H1 (cell line): ENCODE results near the gene SYN1. TPM values are rescaled to one million over a fixed set of nuclear protein-coding genes. Genes with fewer than 3 reads are reported as not detected.

Experiments
- CTCF ChIA-PET: fragments of 300-600 bp; sonication (Branson Sonifier 250); formaldehyde crosslinking; loops from one replicate; lab custom pipeline; 2021; ENCODE audit not compliant: partially characterized antibody; lab: Charles Lee
- POLR2A ChIA-PET: fragments of 300-600 bp; sonication (Branson Sonifier 250); formaldehyde crosslinking; loops from one replicate; lab custom pipeline; 2021; ENCODE audit warnings: inconsistent platforms; ENCODE audit not compliant: partially characterized antibody; lab: Charles Lee
- DNase-seq, 2 experiments: peaks; one replicate each; pipeline versions ENCODE4 v3.0.0 to v3.0.0-alpha.2; 2010 to 2022; ENCODE audit warnings: low spot score in 2 of 2, low read depth in 1 of 2, mixed read lengths in 1 of 2
- FAIRE-seq: peaks from 2 replicates; lab custom pipeline; 2011; peaks lifted over from hg19 to GRCh38; lab: Jason Lieb, UNC
- H2AFZ ChIP-seq: 2 replicates; pipeline ENCODE4 v1.8.1; 2012; ENCODE audit warnings: low read length, inconsistent platforms
- H2AK5ac ChIP-seq: 2 replicates; pipeline ENCODE4 v1.6.1; 2013; ENCODE audit warnings: low read depth, low read length
- H2BK120ac ChIP-seq: replicated peaks from 2 replicates; pipeline ENCODE3; 2013; ENCODE audit warnings: low read depth, low read length, inconsistent platforms
- H2BK12ac ChIP-seq: 2 replicates; pipeline ENCODE4 v1.6.1; 2013; ENCODE audit warnings: low read depth, low read length
- H2BK15ac ChIP-seq: 2 replicates; pipeline ENCODE4 v1.6.1; 2013; ENCODE audit warnings: low read length
- H2BK20ac ChIP-seq: 2 replicates; pipeline ENCODE4 v1.6.1; 2013; ENCODE audit warnings: low read length
- H2BK5ac ChIP-seq: 2 replicates; pipeline ENCODE4 v1.6.1; 2013; ENCODE audit warnings: low read depth, low read length
- H3K14ac ChIP-seq: 2 replicates; pipeline ENCODE4 v1.6.1; 2013; ENCODE audit warnings: inconsistent platforms; ENCODE audit not compliant: insufficient read length
- H3K18ac ChIP-seq: 2 replicates; pipeline ENCODE4 v1.6.1; 2013; ENCODE audit warnings: low read length; ENCODE audit errors: extremely low read depth
- H3K23ac ChIP-seq: 2 replicates; pipeline ENCODE4 v1.6.1; 2013; ENCODE audit warnings: inconsistent platforms; ENCODE audit not compliant: insufficient read length
- H3K23me2 ChIP-seq: 2 replicates; pipeline ENCODE4 v1.6.1; 2013; ENCODE audit warnings: low read depth, low read length
- H3K27ac ChIP-seq: 2 replicates; pipeline ENCODE4 v1.6.1; 2011; ENCODE audit warnings: low read depth, low read length, inconsistent platforms
- H3K27me3 ChIP-seq, 4 experiments: replicated peaks in 1 of 4; 1 replicate in 1 of 4; 2 replicates in 3 of 4; pipeline versions ENCODE4 v1.6.1 to v1.8.1; 2011 to 2013; ENCODE audit warnings: low read length in 3 of 4, mild to moderate bottlenecking in 3 of 4, inconsistent platforms in 2 of 4, mixed read lengths in 2 of 4, moderate library complexity in 1 of 4; ENCODE audit not compliant: control insufficient read depth in 3 of 4, insufficient read depth in 3 of 4; ENCODE audit errors: extremely low read depth in 1 of 4
- H3K36me3 ChIP-seq, 4 experiments: 2 replicates each; pipeline versions ENCODE4 v1.6.1 to v1.8.1; 2011 to 2013; ENCODE audit warnings: mild to moderate bottlenecking in 4 of 4, low read length in 3 of 4, moderate library complexity in 2 of 4, control low read depth in 1 of 4, inconsistent platforms in 1 of 4; ENCODE audit not compliant: insufficient read depth in 4 of 4, control insufficient read depth in 2 of 4
- H3K4ac ChIP-seq: replicated peaks from 2 replicates; pipeline ENCODE3; 2013; ENCODE audit warnings: low read length, low read depth, mixed read lengths, inconsistent platforms; ENCODE audit not compliant: insufficient read length
- H3K4me1 ChIP-seq, 4 experiments: replicated peaks in 1 of 4; 1 replicate in 1 of 4; 2 replicates in 3 of 4; pipeline versions ENCODE4 v1.6.1 to v1.8.1; 2011 to 2013; ENCODE audit warnings: low read length in 3 of 4, inconsistent platforms in 2 of 4, mixed read lengths in 1 of 4; ENCODE audit not compliant: insufficient read depth in 4 of 4, control insufficient read depth in 3 of 4
- H3K4me2 ChIP-seq, 2 experiments: 2 replicates each; pipeline versions ENCODE4 v1.6.1 to v1.8.1; 2011 to 2013; ENCODE audit warnings: low read depth in 2 of 2, low read length in 2 of 2, control low read depth in 1 of 2, inconsistent platforms in 1 of 2, mild to moderate bottlenecking in 1 of 2; ENCODE audit not compliant: insufficient read depth in 1 of 2
- H3K4me3 ChIP-seq, 4 experiments: fragments of 200-600, 300-600 bp in 1 of 4; sonication (generic), shearing (Covaris generic), sonication (Bioruptor Twin) in 1 of 4; 2 replicates each; pipeline versions ENCODE4 v1.5.1 to v1.8.1; 2011 to 2016; ENCODE audit warnings: low read length in 4 of 4, low read depth in 3 of 4, control low read depth in 2 of 4, inconsistent platforms in 2 of 4, mild to moderate bottlenecking in 2 of 4, mixed read lengths in 1 of 4, moderate library complexity in 1 of 4; ENCODE audit not compliant: insufficient read depth in 2 of 4; ENCODE audit errors: extremely low read depth in 1 of 4
- H3K56ac ChIP-seq: replicated peaks from 2 replicates; pipeline ENCODE3; 2013; ENCODE audit warnings: low read depth, mild to moderate bottlenecking, mixed read lengths, low read length, inconsistent platforms; ENCODE audit not compliant: insufficient read length
- H3K79me1 ChIP-seq: 2 replicates; pipeline ENCODE4 v1.6.1; 2013; ENCODE audit warnings: low read depth, low read length, control low read depth
- H3K79me2 ChIP-seq, 2 experiments: 2 replicates each; pipeline versions ENCODE4 v1.6.1 to v1.8.1; 2012 to 2013; ENCODE audit warnings: low read length in 2 of 2, mild to moderate bottlenecking in 2 of 2, inconsistent platforms in 1 of 2; ENCODE audit not compliant: insufficient read depth in 2 of 2, control insufficient read depth in 1 of 2
- H3K9ac ChIP-seq, 4 experiments: replicated peaks in 1 of 4; 1 replicate in 1 of 4; 2 replicates in 3 of 4; pipeline versions ENCODE4 v1.6.1 to v1.8.1; 2011 to 2013; ENCODE audit warnings: low read depth in 3 of 4, low read length in 3 of 4, control low read depth in 2 of 4, mild to moderate bottlenecking in 2 of 4, moderate library complexity in 2 of 4, inconsistent platforms in 1 of 4; ENCODE audit errors: extremely low read depth in 1 of 4
- H3K9me3 ChIP-seq, 2 experiments: 2 replicates each; pipeline versions ENCODE4 v1.6.1 to v1.8.1; 2012 to 2013; ENCODE audit warnings: mild to moderate bottlenecking in 2 of 2, moderate library complexity in 2 of 2, control low read depth in 1 of 2, inconsistent platforms in 1 of 2, low read depth in 1 of 2, low read length in 1 of 2, mixed read lengths in 1 of 2; ENCODE audit not compliant: insufficient read depth in 2 of 2
- H4K20me1 ChIP-seq, 2 experiments: replicated peaks in 1 of 2; 2 replicates each; pipeline versions ENCODE3 to v1.8.1; 2011 to 2013; ENCODE audit warnings: inconsistent platforms in 2 of 2, low read length in 2 of 2, mild to moderate bottlenecking in 1 of 2; ENCODE audit not compliant: insufficient read depth in 2 of 2, control insufficient read depth in 1 of 2
- H4K5ac ChIP-seq: 2 replicates; pipeline ENCODE4 v1.6.1; 2013; ENCODE audit warnings: low read length, low read depth, mixed read lengths, inconsistent platforms; ENCODE audit not compliant: insufficient read length
- H4K8ac ChIP-seq: 2 replicates; pipeline ENCODE4 v1.8.0; 2013; ENCODE audit warnings: mild to moderate bottlenecking, moderate library complexity, low read length, inconsistent platforms; ENCODE audit not compliant: insufficient read depth; ENCODE audit errors: extremely low read depth
- H4K91ac ChIP-seq: replicated peaks from 2 replicates; pipeline ENCODE3; 2013; ENCODE audit warnings: low read length, mixed read lengths, inconsistent platforms; ENCODE audit not compliant: insufficient read length
- ATF3 ChIP-seq: IDR thresholded peaks from 2 replicates; pipeline ENCODE4 v1.6.1; 2011; ENCODE audit warnings: low read depth, mild to moderate bottlenecking, low read length; ENCODE audit not compliant: insufficient read depth
- BRCA1 ChIP-seq: IDR thresholded peaks from 2 replicates; pipeline ENCODE4 v1.6.1; 2012; ENCODE audit warnings: low read depth, low read length, improper control_type of control experiment
- EGR1 ChIP-seq: IDR thresholded peaks from 2 replicates; pipeline ENCODE4 v1.6.1; 2011; ENCODE audit warnings: low read depth, low read length, borderline replicate concordance
- EP300 ChIP-seq, 2 experiments: IDR thresholded peaks; 1 replicate in 1 of 2; 2 replicates in 1 of 2; pipeline ENCODE4 v1.6.1; 2011 to 2012; ENCODE audit warnings: low read depth in 2 of 2, low read length in 2 of 2, mild to moderate bottlenecking in 2 of 2, borderline replicate concordance in 1 of 2, inconsistent platforms in 1 of 2, moderate library complexity in 1 of 2
- JUN ChIP-seq: IDR thresholded peaks from 2 replicates; pipeline ENCODE4 v1.6.1; 2011; ENCODE audit warnings: low read depth, mild to moderate bottlenecking, improper control_type of control experiment, low read length
- JUND ChIP-seq: IDR thresholded peaks from 2 replicates; pipeline ENCODE4 v1.6.1; 2011; ENCODE audit warnings: mild to moderate bottlenecking, improper control_type of control experiment, low read length
- KDM4A ChIP-seq: IDR thresholded peaks from one replicate; pipeline ENCODE4 v1.7.1; 2012; ENCODE audit warnings: low read depth, mild to moderate bottlenecking, moderate library complexity, low read length, inconsistent platforms; ENCODE audit not compliant: severe bottlenecking
- KDM5A ChIP-seq: fragments of 200-600 bp; IDR thresholded peaks from 2 replicates; pipeline ENCODE4 v1.7.1; 2012; ENCODE audit warnings: mild to moderate bottlenecking, low read length, inconsistent platforms, mixed read lengths
- MAX ChIP-seq: IDR thresholded peaks from 2 replicates; pipeline ENCODE4 v1.6.1; 2012; ENCODE audit warnings: inconsistent platforms
- PHF8 ChIP-seq: fragments of 200-600 bp; sonication (generic); conservative IDR thresholded peaks from 2 replicates; pipeline ENCODE4 v1.7.1; 2012; ENCODE audit warnings: low read depth, mild to moderate bottlenecking, inconsistent platforms, low read length, moderate library complexity
- POLR2AphosphoS5 ChIP-seq: IDR thresholded peaks from 2 replicates; pipeline ENCODE4 v1.6.1; 2011; ENCODE audit warnings: low read depth, low read length
- SIX5 ChIP-seq: IDR thresholded peaks from 2 replicates; pipeline ENCODE4 v1.6.1; 2011; ENCODE audit warnings: mild to moderate bottlenecking, low read depth, low read length
- SRF ChIP-seq: IDR thresholded peaks from 2 replicates; pipeline ENCODE4 v1.6.1; 2011; ENCODE audit warnings: mild to moderate bottlenecking, low read depth, low read length, moderate library complexity
- ZNF274 ChIP-seq: IDR thresholded peaks from 2 replicates; pipeline ENCODE4 v1.7.0; 2012; ENCODE audit warnings: low read length, borderline replicate concordance; ENCODE audit errors: extremely low read depth
- WGBS, 2 experiments: shearing (Covaris generic) in 1 of 2; methylation state at CpG; one replicate each; pipeline versions ENCODE4 v1.1.6 to v1.1.7; 2013 to 2015; ENCODE audit warnings: low lambda C conversion rate in 2 of 2, mixed read lengths in 2 of 2, inconsistent platforms in 1 of 2, low coverage in 1 of 2, missing lambda C conversion rate in 1 of 2; ENCODE audit not compliant: insufficient replicate concordance in 2 of 2, insufficient coverage in 1 of 2, insufficient read length in 1 of 2; ENCODE audit errors: extremely low coverage in 1 of 2, missing lambda C conversion rate in 1 of 2; 5-methylcytosine and 5-hydroxymethylcytosine counted together
- polyA plus RNA-seq, 7 experiments: library from polyadenylated mRNA; depleted of rRNA in 3 of 7; stranded (reverse) in 5 of 7; unstranded in 2 of 7; fragments of >200 nt in 5 of 7; fragments of 200-250 nt in 2 of 7; gene quantifications; 1 replicate in 5 of 7; 2 replicates in 1 of 7; 4 replicates in 1 of 7; pipeline versions ENCODE4 v1.2.1 to v1.2.3, GENCODE V29; 2011 to 2013; ENCODE audit warnings: missing spikeins in 2 of 7, mixed read lengths in 2 of 7
- total RNA-seq: library from RNA; stranded (reverse); fragmentation: NEBNext Ultra II Directional; extraction: Animal tissue kit (Norgen Biotek cat#: 25700); gene quantifications from 2 replicates; pipeline ENCODE4 v1.2.1, GENCODE V29; 2021

SYN1 gene
- total and polyA plus RNA-seq, 2 of the 8 experiments (the other 6 are each of a cell fraction or from before 2014, with no cell fraction given): 2.1 to 14.1 TPM

- Histone ChIP-seq H2AFZ (no peak overlapping the region), H2BK15ac (no peak overlapping the region), H3K9me3 (peaks cover 5 to 6% of the 10 kb centered on the region in 2 experiments; a peak in 2 of 4 replicates), H2AK5ac (no peak overlapping the region), H3K27ac (no peak overlapping the region), H3K9ac (no peak overlapping the region), H3K4me3 (no peak overlapping the region), H3K4me2 (no peak overlapping the region), H3K23me2 (no peaks in the 10 kb centered on the region; the same call in 1 of the 2 replicates), H3K18ac (no peak overlapping the region), H3K4ac (no peak overlapping the region), H3K79me2 (no peaks in the 10 kb centered on the region; a peak in 1 of 4 replicates), H3K79me1 (no peaks in the 10 kb centered on the region), H3K56ac (no peak overlapping the region), H2BK12ac (no peak overlapping the region), H3K23ac (no peak overlapping the region), H4K91ac (no peak overlapping the region), H3K36me3 (peaks cover 2 to 39% (median 24%) of the 10 kb centered on the region in 4 experiments; a peak in 6 of 8 replicates), H3K14ac (no peak overlapping the region), H4K20me1 (no peaks in the 10 kb centered on the region), H3K4me1 (peaks cover 0 to 3% (median 0%) of the 10 kb centered on the region in 4 experiments; a peak in 1 of 7 replicates), H4K5ac (no peak overlapping the region), H4K8ac (no peak overlapping the region), H2BK5ac (no peak overlapping the region), H3K27me3 (no peaks in the 10 kb centered on the region), H2BK20ac (no peak overlapping the region), H2BK120ac (no peak overlapping the region)
- DNase-seq: no peak
- FAIRE-seq: no peak
- CTCF ChIA-PET: no interaction called here
- WGBS, 2 experiments: 96% methylated on average over 11 of the region's 14 CpGs; no CpG with 5 or more reads in 1 of the 2 experiments
- POLR2A ChIA-PET: no interaction called here
- TF ChIP-seq KDM4A: no peak
- no peak for TF ChIP-seq PHF8
- no peak for TF ChIP-seq JUN
- no peak for TF ChIP-seq ZNF274
- no peak for TF ChIP-seq KDM5A
- no peak for TF ChIP-seq POLR2AphosphoS5
- no peak for TF ChIP-seq BRCA1
- TF ChIP-seq EP300 (IDR thresholded peaks at IDR 0.05; ENCODE audit: borderline replicate concordance in 1 of 2, low read depth in 2 of 2, low read length in 2 of 2): no peak
- TF ChIP-seq MAX: no peak
- TF ChIP-seq SIX5: no peak
- TF ChIP-seq ATF3: no peak
- no peak for TF ChIP-seq JUND
- no peak for TF ChIP-seq SRF
- TF ChIP-seq EGR1: no peak
Observed at GRCh38 chrX:47638816-47639215, 19.2 kb upstream of the SYN1 start.
